Endodermal cell (in vitro differentiated cells): ENCODE data around the gene ANKS1B. TPM values are rescaled to one million over a fixed set of nuclear protein-coding genes. Genes with fewer than 3 reads are reported as not detected.
A peak's percentile ranks its signal among the peaks of the same experiment; 100 is the strongest.

Source experiments
- DNase-seq: peaks from one replicate; pipeline ENCODE4 v3.0.0-alpha.2; 2017
- H3K27ac ChIP-seq: 2 replicates; pipeline ENCODE4 v1.5.1; 2013; ENCODE audit warnings: mild to moderate bottlenecking, low read depth, low read length, moderate library complexity
- H3K27me3 ChIP-seq: 2 replicates; pipeline ENCODE4 v1.6.1; 2013; ENCODE audit warnings: mild to moderate bottlenecking, low read length, moderate library complexity; ENCODE audit not compliant: insufficient read depth, control insufficient read depth, poor library complexity, severe bottlenecking
- H3K36me3 ChIP-seq: 2 replicates; pipeline ENCODE4 v1.7.0; 2013; ENCODE audit warnings: mild to moderate bottlenecking, low read length, moderate library complexity; ENCODE audit not compliant: control insufficient read depth, insufficient read depth
- H3K4me1 ChIP-seq: one replicate; pipeline ENCODE4 v1.7.0; 2013; ENCODE audit warnings: low read length; ENCODE audit not compliant: control insufficient read depth, insufficient read depth
- H3K4me3 ChIP-seq: 2 replicates; pipeline ENCODE4 v1.5.1; 2013; ENCODE audit warnings: mild to moderate bottlenecking, low read length, moderate library complexity
- H3K9ac ChIP-seq: 2 replicates; pipeline ENCODE4 v1.6.1; 2013; ENCODE audit warnings: mild to moderate bottlenecking, low read length, moderate library complexity; ENCODE audit not compliant: poor library complexity, severe bottlenecking; ENCODE audit errors: extremely low read depth
- H3K9me3 ChIP-seq: 2 replicates; pipeline ENCODE4 v1.6.1; 2013; ENCODE audit warnings: mild to moderate bottlenecking, low read length, moderate library complexity; ENCODE audit not compliant: control insufficient read depth
- H3K27ac Mint-ChIP-seq: 2 replicates; pipeline ENCODE4 v1.8.0; 2020; ENCODE audit warnings: mixed read lengths
- H3K27me3 Mint-ChIP-seq: 2 replicates; pipeline ENCODE4 v1.8.0; 2021; ENCODE audit warnings: mild to moderate bottlenecking, mixed read lengths; ENCODE audit not compliant: insufficient read depth
- H3K36me3 Mint-ChIP-seq: 2 replicates; pipeline ENCODE4 v1.8.0; 2020; ENCODE audit warnings: low read depth, mixed read lengths
- H3K4me1 Mint-ChIP-seq: 2 replicates; pipeline ENCODE4 v1.8.0; 2020; ENCODE audit warnings: mixed read lengths
- H3K4me3 Mint-ChIP-seq: 2 replicates; pipeline ENCODE4 v1.8.0; 2020; ENCODE audit warnings: mild to moderate bottlenecking, moderate library complexity, mixed read lengths
- H3K9me3 Mint-ChIP-seq: 2 replicates; pipeline ENCODE4 v1.8.0; 2020; ENCODE audit warnings: mild to moderate bottlenecking, mixed read lengths
- WGBS, 2 experiments: methylation state at CpG; one replicate each; pipeline versions ENCODE4 v1.1.5 to v1.1.7; 2013; ENCODE audit warnings: missing lambda C conversion rate in 2 of 2, mixed read lengths in 1 of 2; ENCODE audit not compliant: insufficient coverage in 1 of 2, insufficient read length in 1 of 2; 5-methylcytosine and 5-hydroxymethylcytosine counted together
- total RNA-seq, 2 donors: library from RNA; stranded (reverse); fragmentation: NEBNext Ultra II Directional in 1 of 2; extraction: Animal tissue kit (Norgen Biotek cat#: 25700) in 1 of 2; gene quantifications; 2 replicates in 1 of 2; 3 replicates in 1 of 2; pipeline ENCODE4 v1.2.1, GENCODE V29; 2021
- TF ChIP-seq, protein P1 (sequence below): fragments of 200-600 bp; sonication (generic); conservative IDR thresholded peaks from 2 replicates; pipeline ENCODE4 v1.5.0; 2021; ENCODE audit warnings: antibody characterized with exemption, mild to moderate bottlenecking

Gene ANKS1B
- total RNA-seq, 2 donors from 2014 or later = 28.5 to 65.8 TPM

DNA sequence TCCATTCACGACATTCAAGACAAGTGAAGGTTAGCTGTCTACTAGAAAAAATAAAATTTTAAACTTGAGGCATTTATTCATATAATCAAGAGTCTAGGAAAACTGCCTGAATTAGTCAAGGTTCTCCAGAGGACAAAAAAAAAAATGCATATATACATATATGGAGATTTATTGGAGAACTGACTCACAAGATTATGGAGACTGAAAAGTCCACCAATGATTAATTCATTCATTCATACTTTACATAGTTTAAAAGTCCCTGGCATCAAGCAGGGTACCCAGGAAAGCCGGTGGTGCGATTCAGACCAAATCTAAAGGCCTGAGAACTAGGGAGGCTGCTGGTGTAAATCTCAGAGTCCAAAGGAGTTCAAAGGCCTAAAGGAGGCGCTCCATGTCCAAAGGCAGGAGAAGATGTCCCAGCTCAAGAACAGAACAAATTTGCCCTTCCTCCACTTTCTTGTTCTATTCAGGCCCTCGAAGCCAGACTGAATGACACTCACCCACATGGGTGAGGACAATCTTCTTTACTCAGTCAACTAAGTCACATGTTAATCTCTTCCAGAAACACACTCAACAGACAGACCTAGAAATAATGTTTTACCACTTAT is 64.3 kb downstream of the ANKS1B start:
- TF ChIP-seq, protein P1, sequence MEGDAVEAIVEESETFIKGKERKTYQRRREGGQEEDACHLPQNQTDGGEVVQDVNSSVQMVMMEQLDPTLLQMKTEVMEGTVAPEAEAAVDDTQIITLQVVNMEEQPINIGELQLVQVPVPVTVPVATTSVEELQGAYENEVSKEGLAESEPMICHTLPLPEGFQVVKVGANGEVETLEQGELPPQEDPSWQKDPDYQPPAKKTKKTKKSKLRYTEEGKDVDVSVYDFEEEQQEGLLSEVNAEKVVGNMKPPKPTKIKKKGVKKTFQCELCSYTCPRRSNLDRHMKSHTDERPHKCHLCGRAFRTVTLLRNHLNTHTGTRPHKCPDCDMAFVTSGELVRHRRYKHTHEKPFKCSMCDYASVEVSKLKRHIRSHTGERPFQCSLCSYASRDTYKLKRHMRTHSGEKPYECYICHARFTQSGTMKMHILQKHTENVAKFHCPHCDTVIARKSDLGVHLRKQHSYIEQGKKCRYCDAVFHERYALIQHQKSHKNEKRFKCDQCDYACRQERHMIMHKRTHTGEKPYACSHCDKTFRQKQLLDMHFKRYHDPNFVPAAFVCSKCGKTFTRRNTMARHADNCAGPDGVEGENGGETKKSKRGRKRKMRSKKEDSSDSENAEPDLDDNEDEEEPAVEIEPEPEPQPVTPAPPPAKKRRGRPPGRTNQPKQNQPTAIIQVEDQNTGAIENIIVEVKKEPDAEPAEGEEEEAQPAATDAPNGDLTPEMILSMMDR = peak; percentile 39

DNA sequence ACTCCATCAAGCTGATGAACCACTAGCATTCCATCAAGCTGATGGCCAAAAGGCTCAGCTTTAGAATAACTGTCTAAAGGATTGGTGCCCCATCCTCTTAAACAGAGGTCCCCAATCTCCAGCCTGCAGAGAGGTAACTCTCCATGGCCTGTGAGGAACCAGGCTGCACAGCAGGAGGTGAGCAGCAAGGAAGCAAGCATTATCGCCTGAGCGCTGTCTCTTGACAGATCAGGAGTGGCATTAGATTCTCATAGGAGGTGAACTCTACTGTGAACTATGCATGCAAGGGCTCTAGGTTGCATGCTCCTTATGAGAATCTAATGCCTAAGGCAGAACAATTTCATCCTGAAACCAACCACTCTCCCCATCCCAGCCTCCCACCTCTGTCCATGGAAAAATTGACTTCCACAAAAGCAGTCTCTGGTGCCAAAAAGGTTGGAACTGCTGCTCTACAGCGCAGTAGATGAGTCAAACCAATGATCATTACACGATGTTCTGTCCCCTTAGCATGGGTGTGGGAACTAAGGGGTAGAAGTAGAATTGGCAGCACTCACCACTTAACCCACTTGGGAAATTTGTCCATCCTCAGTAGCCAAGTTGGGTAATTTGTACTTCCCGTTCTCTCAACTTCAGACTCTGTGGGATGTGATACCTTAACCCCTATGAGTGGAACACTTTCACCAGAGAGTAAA is 66.9 kb downstream of the ANKS1B start:
- H3K9ac ChIP-seq = no peak overlapping the region
- peak; percentile 58 for DNase-seq
- 88 to 96% methylated on average over 2 to 5 of the region's 5 CpGs for WGBS, 2 experiments
- Mint-ChIP-seq H3K27ac (no peak overlapping the region), H3K27me3 (no peaks in the 10 kb centered on the region), H3K4me1 (peaks cover 14% of the 10 kb centered on the region), H3K9me3 (peaks cover 12% of the 10 kb centered on the region), H3K36me3 (peaks cover 2% of the 10 kb centered on the region), H3K4me3 (no peak overlapping the region)
- no peaks in the 10 kb centered on the region for H3K27me3 ChIP-seq
- TF ChIP-seq, protein P1 = no peak
- peaks cover 5% of the 10 kb centered on the region for H3K36me3 ChIP-seq
- H3K9me3 ChIP-seq = peaks cover 17% of the 10 kb centered on the region
- H3K4me1 ChIP-seq = peaks cover 9% of the 10 kb centered on the region
- H3K4me3 ChIP-seq = no peak overlapping the region
- H3K27ac ChIP-seq = no peak overlapping the region

More for the DNA sequence above, 64.3 kb downstream of the ANKS1B start:
- peak; percentile 57 for DNase-seq
- Histone ChIP-seq H3K4me3 (no peak overlapping the region), H3K36me3 (peaks cover 5% of the 10 kb centered on the region), H3K27me3 (no peaks in the 10 kb centered on the region), H3K4me1 (peaks cover 12% of the 10 kb centered on the region), H3K9me3 (peaks cover 21% of the 10 kb centered on the region), H3K9ac (no peak overlapping the region), H3K27ac (no peak overlapping the region)
- peaks cover 2% of the 10 kb centered on the region for H3K36me3 Mint-ChIP-seq
- H3K4me3 Mint-ChIP-seq = no peak overlapping the region
- H3K4me1 Mint-ChIP-seq = peaks cover 12% of the 10 kb centered on the region
- peaks cover 12% of the 10 kb centered on the region for H3K9me3 Mint-ChIP-seq
- H3K27me3 Mint-ChIP-seq = no peaks in the 10 kb centered on the region
- 93 to 100% methylated on average over 3 to 5 of the region's 5 CpGs for WGBS, 2 experiments
- no peak overlapping the region for H3K27ac Mint-ChIP-seq

DNA sequence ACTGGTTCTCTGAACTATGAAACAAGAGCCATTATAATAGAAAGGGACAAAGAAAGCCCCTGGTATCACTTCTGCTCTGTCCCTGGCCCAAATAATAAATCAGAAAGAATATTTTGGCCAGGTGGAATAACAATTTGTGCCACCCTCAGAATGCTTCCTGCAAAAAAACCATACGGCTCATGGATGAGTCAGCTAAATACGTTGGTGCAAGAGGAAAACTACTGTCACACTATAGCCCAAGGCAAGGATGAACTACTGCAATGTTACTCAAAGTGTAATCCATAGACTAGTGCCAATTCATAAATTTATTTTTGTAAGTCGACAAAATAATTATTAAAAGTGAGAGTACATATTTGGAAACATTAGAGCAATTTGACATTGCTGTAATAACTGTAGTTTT is 68.2 kb downstream of the ANKS1B start:
- 92 to 93% methylated on average over 3 of the region's 3 CpGs for WGBS, 2 experiments
- Mint-ChIP-seq H3K27me3 (no peaks in the 10 kb centered on the region), H3K27ac (no peak overlapping the region), H3K9me3 (peaks cover 5% of the 10 kb centered on the region), H3K4me3 (no peak overlapping the region), H3K4me1 (peaks cover 14% of the 10 kb centered on the region), H3K36me3 (peaks cover 2% of the 10 kb centered on the region)
- TF ChIP-seq, protein P1 = no peak
- Histone ChIP-seq H3K36me3 (no peaks in the 10 kb centered on the region), H3K27ac (no peak overlapping the region), H3K9me3 (peaks cover 5% of the 10 kb centered on the region), H3K4me1 (peaks cover 9% of the 10 kb centered on the region), H3K4me3 (no peak overlapping the region), H3K9ac (no peak overlapping the region), H3K27me3 (no peaks in the 10 kb centered on the region)
- DNase-seq = no peak
